Measurements from ENCODE around the gene DNAJC4. TPM values are rescaled to one million over a fixed set of nuclear protein-coding genes. Genes with fewer than 3 reads are reported as not detected.

Gene DNAJC4
- polyA plus RNA-seq, 3 donors: 25.5 to 78.9 (median 32.5) TPM

DNA sequence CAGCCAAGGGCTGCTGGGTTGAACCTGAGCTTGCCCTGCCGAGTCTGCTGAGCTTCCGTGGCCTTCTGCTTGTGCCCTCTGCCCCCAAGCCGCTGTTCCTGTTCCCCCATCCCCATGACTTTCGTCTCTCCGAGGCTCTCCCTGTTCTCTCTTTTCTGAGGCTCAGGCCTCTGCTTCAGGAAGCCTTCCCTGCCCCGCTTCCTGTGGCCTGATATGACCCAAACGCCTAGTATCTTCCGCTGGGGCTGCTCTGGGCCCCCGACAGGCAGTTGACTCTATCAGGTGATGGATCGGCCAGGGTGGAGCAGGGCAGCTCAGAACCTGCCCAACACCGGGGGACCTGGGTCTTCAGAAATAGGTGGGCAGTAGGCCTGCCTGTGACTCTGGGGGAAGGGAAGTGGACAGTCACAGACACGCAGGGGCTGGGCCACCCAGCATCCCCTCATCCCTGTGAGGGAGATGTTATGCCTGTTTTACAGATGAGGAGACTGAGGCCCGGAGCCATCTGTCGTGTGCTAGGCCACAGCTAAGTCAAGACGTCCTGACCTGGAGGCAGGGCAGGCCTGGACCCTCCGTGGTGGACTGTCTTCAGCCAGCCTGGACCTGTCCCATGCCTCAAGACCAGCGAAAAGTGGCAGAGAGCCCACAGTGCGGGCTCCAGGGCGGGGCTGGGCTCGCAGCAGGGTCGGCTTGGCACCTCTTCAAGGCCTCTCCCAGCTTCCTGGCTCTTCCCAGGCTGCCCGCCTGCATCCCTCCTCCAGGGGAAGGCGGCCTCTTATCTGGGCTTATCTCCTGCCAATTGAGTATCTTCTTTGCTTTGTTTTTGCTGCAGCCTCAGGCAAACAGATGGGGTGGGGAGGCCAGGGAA, 37.9 kb downstream of the DNAJC4 start:
- intact Hi-C loops (cut with micrococcal nuclease): loop anchor here (2.0 to 5.0 kb wide), 2 partner anchors 15 to 34 kb away; partner anchors contain the start of gene CATSPERZ (in 1 of the 2)
- peak overlapping the region; percentile 85 for H2AFZ ChIP-seq (ENCODE audit: insufficient read depth, low read depth, low read length, poor library complexity, severe bottlenecking)
- H3K4me2 ChIP-seq (replicated peaks; ENCODE audit: extremely low read depth, low read length, poor library complexity, severe bottlenecking): peak overlapping the region; percentile 89
- 18% methylated on average over 20 of the region's 23 CpGs for WGBS (ENCODE audit: insufficient coverage)
- H3K4me3 ChIP-seq (replicated peaks in 1 of 3; ENCODE audit: low read depth in 2 of 3, low read length in 3 of 3): peak overlapping the region; percentile 61 to 95 (median 67)
- H3K79me2 ChIP-seq (ENCODE audit: insufficient read depth, low read length): peaks cover 8% of the 10 kb centered on the region
- H3K36me3 ChIP-seq (replicated peaks in 1 of 2; ENCODE audit: control insufficient read depth in 1 of 2, insufficient read depth in 2 of 2, low read length in 2 of 2): peaks cover 33 to 34% of the 10 kb centered on the region in 2 donors
- no peaks in the 10 kb centered on the region for H3K9me3 ChIP-seq (replicated peaks in 1 of 2; ENCODE audit: control insufficient read depth in 1 of 2, insufficient read depth in 1 of 2, low read length in 2 of 2)
- Mint-ChIP-seq H3K9me3 (no peaks in the 10 kb centered on the region), H3K27me3 (ENCODE audit: low read depth in 3 of 3) (no peaks in the 10 kb centered on the region), H3K27ac (peak overlapping the region; percentile 96 to 99 (median 98)), H3K4me1 (peaks cover 29% of the 10 kb centered on the region), H3K4me3 (peak overlapping the region; percentile 94 to 98), H3K36me3 (peaks cover 24 to 35% of the 10 kb centered on the region in 2 donors)
- peak overlapping the region; percentile 94 for H3K9ac ChIP-seq (ENCODE audit: insufficient read depth, low read length, poor library complexity, severe bottlenecking)
- H3K4me1 ChIP-seq (ENCODE audit: control insufficient read depth in 1 of 2, insufficient read depth in 2 of 2, low read length in 2 of 2): peaks cover 29 to 34% of the 10 kb centered on the region in 2 donors
- H4K20me1 ChIP-seq (ENCODE audit: insufficient read depth, low read length): no peaks in the 10 kb centered on the region
- no peaks in the 10 kb centered on the region for H3K27me3 ChIP-seq (ENCODE audit: control insufficient read depth in 2 of 2, insufficient read depth in 2 of 2, low read length in 2 of 2)
- peak overlapping the region; percentile 84 to 97 for H3K27ac ChIP-seq (ENCODE audit: low read depth in 1 of 2, low read length in 2 of 2)
- peak in 2 of 3 donors; percentile 38 to 49 for DNase-seq
- TF ChIP-seq, protein P1, sequence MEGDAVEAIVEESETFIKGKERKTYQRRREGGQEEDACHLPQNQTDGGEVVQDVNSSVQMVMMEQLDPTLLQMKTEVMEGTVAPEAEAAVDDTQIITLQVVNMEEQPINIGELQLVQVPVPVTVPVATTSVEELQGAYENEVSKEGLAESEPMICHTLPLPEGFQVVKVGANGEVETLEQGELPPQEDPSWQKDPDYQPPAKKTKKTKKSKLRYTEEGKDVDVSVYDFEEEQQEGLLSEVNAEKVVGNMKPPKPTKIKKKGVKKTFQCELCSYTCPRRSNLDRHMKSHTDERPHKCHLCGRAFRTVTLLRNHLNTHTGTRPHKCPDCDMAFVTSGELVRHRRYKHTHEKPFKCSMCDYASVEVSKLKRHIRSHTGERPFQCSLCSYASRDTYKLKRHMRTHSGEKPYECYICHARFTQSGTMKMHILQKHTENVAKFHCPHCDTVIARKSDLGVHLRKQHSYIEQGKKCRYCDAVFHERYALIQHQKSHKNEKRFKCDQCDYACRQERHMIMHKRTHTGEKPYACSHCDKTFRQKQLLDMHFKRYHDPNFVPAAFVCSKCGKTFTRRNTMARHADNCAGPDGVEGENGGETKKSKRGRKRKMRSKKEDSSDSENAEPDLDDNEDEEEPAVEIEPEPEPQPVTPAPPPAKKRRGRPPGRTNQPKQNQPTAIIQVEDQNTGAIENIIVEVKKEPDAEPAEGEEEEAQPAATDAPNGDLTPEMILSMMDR (IDR thresholded peaks at IDR 0.05): no peak

DNA sequence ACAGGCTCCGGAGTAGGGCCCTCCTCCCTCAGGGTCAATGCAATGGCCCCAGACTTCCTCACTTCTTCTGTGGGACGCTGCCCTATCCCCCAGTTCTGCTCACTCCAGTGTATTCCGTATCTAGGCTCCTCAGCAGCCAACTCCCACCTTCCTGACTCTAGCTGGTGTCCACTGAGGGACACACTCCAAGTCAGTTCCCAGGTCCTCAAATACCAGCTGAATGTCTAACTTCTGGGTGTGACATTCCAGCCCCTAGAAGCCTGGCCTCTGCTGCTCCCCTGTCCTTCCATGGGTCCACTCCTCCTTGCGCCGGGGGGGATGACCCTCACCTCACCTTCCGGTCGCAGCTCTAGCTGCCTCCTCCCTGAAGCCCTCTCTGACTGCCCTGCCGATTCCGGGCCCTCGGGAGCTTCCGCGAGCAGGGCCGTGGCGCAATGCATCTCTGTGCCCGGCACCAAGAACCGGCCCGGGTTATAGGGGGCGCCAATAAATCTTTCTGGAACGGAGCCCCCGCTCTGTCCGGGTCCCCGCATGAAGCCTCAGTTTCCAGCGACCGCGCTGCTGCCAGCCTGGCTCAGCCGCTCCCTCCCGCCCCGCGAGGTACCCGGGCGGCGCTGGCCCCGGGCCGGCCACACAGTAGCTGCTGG, 38.7 kb downstream of the DNAJC4 start:
- H3K27ac ChIP-seq (ENCODE audit: low read depth in 1 of 2, low read length in 2 of 2): peak overlapping the region; percentile 84 to 97
- Mint-ChIP-seq H3K36me3 (peaks cover 20 to 31% of the 10 kb centered on the region in 2 donors), H3K4me1 (peaks cover 29% of the 10 kb centered on the region), H3K27ac (peak overlapping the region; percentile 96 to 99 (median 98)), H3K9me3 (no peaks in the 10 kb centered on the region), H3K4me3 (peak overlapping the region; percentile 94 to 98), H3K27me3 (ENCODE audit: low read depth in 3 of 3) (no peaks in the 10 kb centered on the region)
- peak overlapping the region; percentile 85 for H2AFZ ChIP-seq (ENCODE audit: insufficient read depth, low read depth, low read length, poor library complexity, severe bottlenecking)
- H3K27me3 ChIP-seq (ENCODE audit: control insufficient read depth in 2 of 2, insufficient read depth in 2 of 2, low read length in 2 of 2): no peaks in the 10 kb centered on the region
- DNase-seq: peak; percentile 51 to 69 (median 55)
- peak overlapping the region; percentile 94 for H3K9ac ChIP-seq (ENCODE audit: insufficient read depth, low read length, poor library complexity, severe bottlenecking)
- peaks cover 25 to 26% of the 10 kb centered on the region in 2 donors for H3K36me3 ChIP-seq (replicated peaks in 1 of 2; ENCODE audit: control insufficient read depth in 1 of 2, insufficient read depth in 2 of 2, low read length in 2 of 2)
- TF ChIP-seq, protein P1 (IDR thresholded peaks at IDR 0.05): no peak
- WGBS (ENCODE audit: insufficient coverage): 0% methylated on average over 33 of the region's 34 CpGs
- H4K20me1 ChIP-seq (ENCODE audit: insufficient read depth, low read length): no peaks in the 10 kb centered on the region
- peaks cover 29 to 34% of the 10 kb centered on the region in 2 donors for H3K4me1 ChIP-seq (ENCODE audit: control insufficient read depth in 1 of 2, insufficient read depth in 2 of 2, low read length in 2 of 2)
- H3K4me3 ChIP-seq (replicated peaks in 1 of 3; ENCODE audit: low read depth in 2 of 3, low read length in 3 of 3): peak overlapping the region; percentile 61 to 95 (median 67)
- intact Hi-C loops (cut with micrococcal nuclease): loop anchor here (2.0 to 5.0 kb wide), 2 partner anchors 16 to 33 kb away; partner anchors contain the start of gene CATSPERZ (in 1 of the 2)
- H3K79me2 ChIP-seq (ENCODE audit: insufficient read depth, low read length): peaks cover 8% of the 10 kb centered on the region
- H3K9me3 ChIP-seq (replicated peaks in 1 of 2; ENCODE audit: control insufficient read depth in 1 of 2, insufficient read depth in 1 of 2, low read length in 2 of 2): no peaks in the 10 kb centered on the region
- peak overlapping the region; percentile 89 for H3K4me2 ChIP-seq (replicated peaks; ENCODE audit: extremely low read depth, low read length, poor library complexity, severe bottlenecking)
